GM23338 (cell line): Measurements from ENCODE around the gene KRT75. TPM values are rescaled to one million over a fixed set of nuclear protein-coding genes. Genes with fewer than 3 reads are reported as not detected.

Experiments
- ATAC-seq: fragments of 200-7000 bp; cut with Tn5 transposase; 3 replicates; pipeline ENCODE4 v1.9.1; 2020
- DNase-seq: peaks from one replicate; pipeline ENCODE4 v3.0.0-alpha.2; 2015; ENCODE audit warnings: low spot score
- H2AFZ ChIP-seq: fragments of 200-600 bp; sonication (generic); 2 replicates; pipeline ENCODE4 v1.8.0; 2016; ENCODE audit warnings: antibody characterized with exemption, mild to moderate bottlenecking, moderate library complexity
- H3F3A ChIP-seq: fragments of 200-600 bp; sonication (generic); replicated peaks from 2 replicates; pipeline ENCODE4 v1.8.0; 2017; ENCODE audit warnings: antibody characterized with exemption, mixed run types, low read depth
- H3K27ac ChIP-seq: fragments of 200-600 bp; sonication (generic); 2 replicates; pipeline ENCODE4 v1.6.1; 2016; ENCODE audit warnings: low read depth
- H3K27me3 ChIP-seq: fragments of 200-600 bp; sonication (generic); 2 replicates; pipeline ENCODE4 v1.8.0; 2016; ENCODE audit warnings: mild to moderate bottlenecking, mixed run types, moderate library complexity; ENCODE audit not compliant: insufficient read depth
- H3K36me3 ChIP-seq: fragments of 200-600 bp; sonication (generic); 2 replicates; pipeline ENCODE4 v1.8.0; 2016; ENCODE audit warnings: mild to moderate bottlenecking; ENCODE audit not compliant: insufficient read depth
- H3K4me1 ChIP-seq: fragments of 200-600 bp; sonication (generic); 2 replicates; pipeline ENCODE4 v1.8.0; 2016; ENCODE audit warnings: mild to moderate bottlenecking, moderate library complexity; ENCODE audit not compliant: insufficient read depth
- H3K4me2 ChIP-seq: fragments of 200-600 bp; sonication (generic); 2 replicates; pipeline ENCODE4 v1.7.1; 2017; ENCODE audit warnings: mixed run types
- H3K4me3 ChIP-seq: fragments of 200-600 bp; sonication (generic); 2 replicates; pipeline ENCODE4 v1.6.1; 2016; ENCODE audit warnings: mixed run types
- H3K79me2 ChIP-seq: fragments of 200-600 bp; sonication (generic); replicated peaks from 2 replicates; pipeline ENCODE4 v1.8.0; 2017; ENCODE audit warnings: mild to moderate bottlenecking; ENCODE audit not compliant: insufficient read depth
- H3K9me2 ChIP-seq: fragments of 200-600 bp; sonication (generic); 2 replicates; pipeline ENCODE4 v1.8.0; 2017; ENCODE audit not compliant: insufficient read depth
- H4K20me1 ChIP-seq: fragments of 200-600 bp; sonication (generic); replicated peaks from 2 replicates; pipeline ENCODE4 v1.8.0; 2017; ENCODE audit warnings: mild to moderate bottlenecking; ENCODE audit not compliant: insufficient read depth
- H3K27ac Mint-ChIP-seq: 2 replicates; pipeline ENCODE4 v1.8.0; 2020; ENCODE audit warnings: inconsistent platforms, mild to moderate bottlenecking, moderate library complexity, mixed read lengths
- H3K27me3 Mint-ChIP-seq: 3 replicates; pipeline ENCODE4 v1.8.0; 2022; ENCODE audit warnings: low read depth, mild to moderate bottlenecking, moderate library complexity, mixed read lengths, inconsistent platforms; ENCODE audit not compliant: insufficient read depth, poor library complexity
- H3K36me3 Mint-ChIP-seq: 3 replicates; pipeline ENCODE4 v1.8.0; 2021; ENCODE audit warnings: low read depth, mild to moderate bottlenecking, inconsistent platforms, moderate library complexity, mixed read lengths
- H3K4me1 Mint-ChIP-seq: 3 replicates; pipeline ENCODE4 v1.8.0; 2020; ENCODE audit warnings: mild to moderate bottlenecking, inconsistent platforms, mixed read lengths
- H3K4me3 Mint-ChIP-seq: 3 replicates; pipeline ENCODE4 v1.8.0; 2021; ENCODE audit warnings: moderate library complexity, mild to moderate bottlenecking, inconsistent platforms, mixed read lengths
- H3K9me3 Mint-ChIP-seq: 3 replicates; pipeline ENCODE4 v1.8.0; 2020; ENCODE audit warnings: moderate library complexity, mild to moderate bottlenecking, inconsistent platforms, mixed read lengths
- CREB1 ChIP-seq: fragments of 250-450 bp; sonication (Bioruptor Pico); IDR thresholded peaks from 2 replicates; pipeline ENCODE4 v1.5.0; 2020; ENCODE audit warnings: low read depth, mild to moderate bottlenecking, moderate library complexity
- EZH2 ChIP-seq: fragments of 200-600 bp; sonication (generic); IDR thresholded peaks from one replicate; pipeline ENCODE4 v1.8.0; 2017; ENCODE audit warnings: antibody characterized with exemption, mild to moderate bottlenecking, low read depth; ENCODE audit not compliant: unreplicated experiment
- EZH2phosphoT487 ChIP-seq: fragments of 200-600 bp; sonication (generic); IDR thresholded peaks from one replicate; pipeline ENCODE4 v1.8.1; 2018; ENCODE audit warnings: antibody characterized with exemption; ENCODE audit not compliant: unreplicated experiment
- JUNB ChIP-seq: IDR thresholded peaks from one replicate; pipeline ENCODE4 v1.6.1; 2016; ENCODE audit warnings: antibody characterized with exemption; ENCODE audit not compliant: unreplicated experiment
- NANOG ChIP-seq: IDR thresholded peaks from 2 replicates; pipeline ENCODE4 v1.6.1; 2016; ENCODE audit warnings: antibody characterized with exemption, borderline replicate concordance
- POLR2AphosphoS5 ChIP-seq: IDR thresholded peaks from 2 replicates; pipeline ENCODE4 v1.6.1; 2016; ENCODE audit warnings: antibody characterized with exemption, low read depth
- ZNF114 ChIP-seq: fragments of 250-450 bp; sonication (Bioruptor Pico); IDR thresholded peaks from 2 replicates; pipeline ENCODE4 v1.5.0; 2020; ENCODE audit warnings: mild to moderate bottlenecking, moderate library complexity
- polyA plus RNA-seq: library from polyadenylated mRNA; unstranded; fragments of >200 nt; fragmentation: Nextera tagmentation; extraction: Ambion mirVana; gene quantifications from 2 replicates; pipeline ENCODE4 v1.2.1, GENCODE V29; 2016
- total RNA-seq: library from RNA; depleted of rRNA; stranded (reverse); fragments of >200 nt; shearing (Covaris generic); gene quantifications from 2 replicates; pipeline ENCODE4 v1.2.3, GENCODE V29; 2014
- TF ChIP-seq, protein P1 (sequence below): IDR thresholded peaks from 2 replicates; pipeline ENCODE4 v1.6.1; 2016; ENCODE audit warnings: antibody characterized with exemption
- TF ChIP-seq, protein P2 (sequence below): IDR thresholded peaks from one replicate; pipeline ENCODE4 v1.6.1; 2018; ENCODE audit warnings: antibody characterized with exemption; ENCODE audit not compliant: unreplicated experiment

The KRT75 gene
- total and polyA plus RNA-seq, 2 experiments from 2014 or later: not detected

DNA sequence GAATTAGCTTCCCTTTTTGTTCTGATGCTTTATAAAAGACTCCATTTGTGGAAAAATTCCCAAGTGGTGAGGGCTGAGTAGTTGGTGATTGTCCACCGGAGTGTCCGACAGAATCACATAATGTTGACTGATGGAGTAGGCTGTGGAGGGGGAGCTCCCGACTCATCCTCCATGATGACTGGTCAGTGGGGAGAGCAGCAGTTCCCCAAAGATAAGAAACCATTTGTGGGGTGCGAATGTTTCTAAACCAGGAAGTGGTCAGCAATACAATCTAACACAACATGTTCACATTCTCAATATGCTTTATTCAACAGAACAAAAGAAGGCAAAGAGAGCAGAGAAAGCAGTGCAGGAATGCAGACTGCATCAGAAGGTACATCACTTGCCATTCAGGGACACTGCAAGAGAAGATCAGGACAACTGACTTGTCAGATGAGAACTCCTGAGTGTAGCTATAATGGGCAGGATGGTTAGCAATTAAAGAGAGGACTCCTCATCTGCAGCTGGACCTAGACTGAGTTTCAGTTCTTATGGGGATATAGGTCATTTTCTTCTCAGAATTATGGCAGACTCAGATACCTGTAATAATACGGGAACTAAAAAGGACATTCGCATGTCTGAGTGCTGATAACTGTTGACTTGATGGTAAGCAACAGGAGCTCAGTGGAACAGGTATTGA lies 12.3 kb upstream of the KRT75 start (continued):
- TF ChIP-seq, protein P1, sequence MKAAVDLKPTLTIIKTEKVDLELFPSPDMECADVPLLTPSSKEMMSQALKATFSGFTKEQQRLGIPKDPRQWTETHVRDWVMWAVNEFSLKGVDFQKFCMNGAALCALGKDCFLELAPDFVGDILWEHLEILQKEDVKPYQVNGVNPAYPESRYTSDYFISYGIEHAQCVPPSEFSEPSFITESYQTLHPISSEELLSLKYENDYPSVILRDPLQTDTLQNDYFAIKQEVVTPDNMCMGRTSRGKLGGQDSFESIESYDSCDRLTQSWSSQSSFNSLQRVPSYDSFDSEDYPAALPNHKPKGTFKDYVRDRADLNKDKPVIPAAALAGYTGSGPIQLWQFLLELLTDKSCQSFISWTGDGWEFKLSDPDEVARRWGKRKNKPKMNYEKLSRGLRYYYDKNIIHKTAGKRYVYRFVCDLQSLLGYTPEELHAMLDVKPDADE: no peak
- TF ChIP-seq CREB1 (CRISPR knock-in tag): no peak
- TF ChIP-seq, protein P2, sequence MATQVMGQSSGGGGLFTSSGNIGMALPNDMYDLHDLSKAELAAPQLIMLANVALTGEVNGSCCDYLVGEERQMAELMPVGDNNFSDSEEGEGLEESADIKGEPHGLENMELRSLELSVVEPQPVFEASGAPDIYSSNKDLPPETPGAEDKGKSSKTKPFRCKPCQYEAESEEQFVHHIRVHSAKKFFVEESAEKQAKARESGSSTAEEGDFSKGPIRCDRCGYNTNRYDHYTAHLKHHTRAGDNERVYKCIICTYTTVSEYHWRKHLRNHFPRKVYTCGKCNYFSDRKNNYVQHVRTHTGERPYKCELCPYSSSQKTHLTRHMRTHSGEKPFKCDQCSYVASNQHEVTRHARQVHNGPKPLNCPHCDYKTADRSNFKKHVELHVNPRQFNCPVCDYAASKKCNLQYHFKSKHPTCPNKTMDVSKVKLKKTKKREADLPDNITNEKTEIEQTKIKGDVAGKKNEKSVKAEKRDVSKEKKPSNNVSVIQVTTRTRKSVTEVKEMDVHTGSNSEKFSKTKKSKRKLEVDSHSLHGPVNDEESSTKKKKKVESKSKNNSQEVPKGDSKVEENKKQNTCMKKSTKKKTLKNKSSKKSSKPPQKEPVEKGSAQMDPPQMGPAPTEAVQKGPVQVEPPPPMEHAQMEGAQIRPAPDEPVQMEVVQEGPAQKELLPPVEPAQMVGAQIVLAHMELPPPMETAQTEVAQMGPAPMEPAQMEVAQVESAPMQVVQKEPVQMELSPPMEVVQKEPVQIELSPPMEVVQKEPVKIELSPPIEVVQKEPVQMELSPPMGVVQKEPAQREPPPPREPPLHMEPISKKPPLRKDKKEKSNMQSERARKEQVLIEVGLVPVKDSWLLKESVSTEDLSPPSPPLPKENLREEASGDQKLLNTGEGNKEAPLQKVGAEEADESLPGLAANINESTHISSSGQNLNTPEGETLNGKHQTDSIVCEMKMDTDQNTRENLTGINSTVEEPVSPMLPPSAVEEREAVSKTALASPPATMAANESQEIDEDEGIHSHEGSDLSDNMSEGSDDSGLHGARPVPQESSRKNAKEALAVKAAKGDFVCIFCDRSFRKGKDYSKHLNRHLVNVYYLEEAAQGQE: no peak
- no peak for TF ChIP-seq EZH2
- TF ChIP-seq ZNF114 (CRISPR knock-in tag): no peak
- TF ChIP-seq POLR2AphosphoS5: no peak

DNA sequence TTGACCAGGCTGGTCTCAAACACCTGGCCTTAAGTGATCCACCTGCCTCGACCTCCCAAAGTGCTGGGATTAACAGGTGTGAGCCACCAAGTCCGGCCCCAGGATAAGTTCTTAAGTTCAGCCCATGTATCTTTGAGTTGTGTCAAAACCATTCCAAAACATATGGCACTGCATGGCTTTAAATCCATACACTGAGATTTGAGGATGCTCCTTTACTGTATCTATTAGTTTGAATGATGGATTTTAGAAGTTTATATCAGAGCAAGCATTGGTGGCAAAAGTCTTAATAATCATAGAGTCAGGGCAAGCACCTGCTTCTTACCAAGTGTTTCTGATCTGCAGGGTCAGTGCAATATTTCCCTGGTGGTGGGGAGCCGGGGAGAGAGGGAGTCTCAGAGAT lies 11.7 kb upstream of the KRT75 start:
- no peak for DNase-seq
- H3K4me3 Mint-ChIP-seq: no peak overlapping the region
- TF ChIP-seq, protein P1: no peak
- TF ChIP-seq EZH2 (no peak), NANOG (no peak), EZH2phosphoT487 (no peak), JUNB (no peak)
- TF ChIP-seq, protein P2: no peak

More for the DNA sequence above, 11.7 kb upstream of the KRT75 start:
- H3K4me1 Mint-ChIP-seq: peaks cover 17% of the 10 kb centered on the region
- H3K36me3 Mint-ChIP-seq: no peaks in the 10 kb centered on the region; the same call in 2 of the 3 replicates
- Histone ChIP-seq H3K27ac (no peak overlapping the region), H3F3A (no peaks in the 10 kb centered on the region), H3K9me2 (no peaks in the 10 kb centered on the region), H3K79me2 (no peaks in the 10 kb centered on the region), H3K36me3 (no peaks in the 10 kb centered on the region), H3K27me3 (no peaks in the 10 kb centered on the region), H3K4me1 (peaks cover 5% of the 10 kb centered on the region; the same call in 1 of the 2 replicates), H3K4me3 (no peak overlapping the region), H2AFZ (no peak overlapping the region), H3K4me2 (no peak overlapping the region), H4K20me1 (no peaks in the 10 kb centered on the region)
- no peaks in the 10 kb centered on the region; the same call in 1 of the 3 replicates for H3K9me3 Mint-ChIP-seq
- no peak for ATAC-seq
- peaks cover 2% of the 10 kb centered on the region for H3K27me3 Mint-ChIP-seq
- H3K27ac Mint-ChIP-seq: no peak overlapping the region
